HG03575 (cell line): ENCODE results near the gene S100A10.

Source experiments
- ATAC-seq: cut with Tn5 transposase; IDR thresholded peaks from one replicate; pipeline ENCODE4 v1.9.1; 2021; ENCODE audit not compliant: unreplicated experiment, insufficient number of reproducible peaks, low FRiP score; ENCODE audit errors: extremely low read depth

Gene S100A10

DNA sequence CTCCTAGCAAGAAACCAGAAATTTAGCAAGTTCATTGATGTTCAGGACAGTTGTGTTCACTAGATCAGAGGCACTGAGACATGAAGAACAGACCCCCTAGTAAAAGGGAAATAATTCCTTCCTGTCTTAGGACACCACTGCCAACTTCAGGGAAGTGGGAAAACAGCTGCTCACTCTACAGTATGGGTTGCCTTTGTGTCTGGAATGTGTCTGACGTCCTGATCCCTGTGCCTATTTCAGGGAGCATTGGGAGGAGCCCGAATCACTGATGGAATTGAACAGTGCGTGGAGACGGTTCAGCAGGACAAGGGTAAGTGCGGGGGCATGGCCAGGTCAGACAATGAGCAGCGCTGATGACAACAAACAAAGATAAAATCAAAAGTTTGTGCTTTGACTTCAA lies 22.1 kb upstream of the S100A10 start:
- no peak for ATAC-seq

DNA sequence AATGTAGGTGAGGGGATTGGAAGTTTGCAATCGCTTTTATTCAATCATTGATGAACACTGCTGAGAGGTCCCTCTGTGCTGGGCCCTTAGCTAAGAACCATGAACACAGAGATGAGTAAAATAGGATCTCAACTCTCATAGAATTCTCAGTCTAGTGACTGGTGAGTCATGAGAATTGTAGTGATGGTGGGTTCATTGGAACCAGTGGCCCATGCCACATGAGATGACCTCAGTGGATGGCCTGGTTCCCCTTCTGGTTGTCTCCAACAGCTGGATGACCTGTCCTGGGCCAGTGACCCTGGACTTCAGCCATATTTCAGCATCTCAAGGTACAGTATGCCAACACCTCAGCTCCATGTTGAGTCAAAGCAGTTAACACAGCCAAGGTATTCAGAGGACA lies 21.3 kb upstream of the S100A10 start:
- no peak for ATAC-seq

DNA sequence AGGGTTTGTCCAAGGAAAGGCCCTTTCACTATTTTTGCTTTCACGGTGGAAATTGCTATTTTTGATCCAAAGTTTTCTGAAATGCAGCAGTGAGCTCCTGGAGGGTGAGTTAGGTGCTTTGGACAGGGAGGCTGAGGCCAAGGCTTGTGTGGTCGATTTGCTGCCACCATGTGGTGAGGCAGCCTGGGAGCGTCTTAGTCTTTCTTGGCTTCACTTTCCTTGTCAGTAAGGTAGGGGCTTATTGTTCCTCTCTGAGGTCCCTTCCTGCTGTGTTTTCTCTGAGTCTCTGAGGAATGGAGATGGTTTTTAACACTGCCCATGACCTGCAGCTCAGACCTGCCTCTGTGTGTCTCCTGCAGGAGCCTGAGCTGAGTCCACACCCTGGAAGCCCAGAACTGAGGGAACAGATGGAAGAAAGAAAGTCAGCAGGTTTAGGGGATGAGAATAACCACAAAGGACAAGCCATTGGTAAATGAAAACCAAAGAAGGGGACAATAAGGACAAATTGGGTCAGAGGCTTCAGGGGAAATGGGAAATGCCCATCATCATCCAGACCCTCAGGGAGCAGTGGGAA lies 20.1 kb upstream of the S100A10 start:
- ATAC-seq = no peak

DNA sequence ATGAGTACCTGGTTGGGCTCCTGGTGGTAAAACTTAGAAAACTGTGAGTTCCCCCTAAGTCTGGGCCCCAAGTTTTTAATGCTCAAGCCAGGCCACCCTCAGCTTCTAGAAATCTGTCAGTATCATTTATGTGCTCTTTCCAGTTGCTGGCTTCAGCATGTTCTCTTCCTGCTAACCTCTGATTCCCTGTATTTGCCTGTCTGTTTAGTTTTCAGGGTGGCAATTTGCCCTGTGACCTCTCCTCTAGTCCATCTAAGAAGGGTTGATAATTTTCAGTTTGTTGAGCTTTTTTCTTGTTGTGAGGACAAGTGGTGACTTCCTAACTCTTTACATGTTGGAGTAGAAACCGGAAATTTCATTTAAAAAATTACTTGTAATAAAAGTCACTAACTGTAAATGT lies 16.0 kb upstream of the S100A10 start:
- ATAC-seq = no peak

DNA sequence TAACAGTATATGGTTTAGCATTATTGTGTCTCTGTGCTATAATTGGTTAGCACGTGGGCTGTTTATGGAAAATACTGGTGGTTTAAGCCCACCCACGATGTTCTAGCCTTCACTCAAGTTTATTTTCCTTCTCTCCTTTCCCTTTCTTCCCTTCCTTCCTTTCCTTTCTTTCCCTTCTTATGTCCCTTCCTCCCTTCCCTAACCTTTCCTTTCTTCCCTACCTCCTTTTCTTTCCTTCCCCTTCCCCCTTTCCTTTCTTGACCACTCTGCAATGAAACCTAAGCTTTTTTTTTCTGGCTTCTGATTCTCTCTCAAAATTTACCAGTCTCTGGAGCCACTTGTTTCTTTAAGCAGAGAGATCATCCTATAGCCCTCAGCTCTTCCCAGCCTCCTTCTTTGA lies 13.4 kb upstream of the S100A10 start:
- no peak for ATAC-seq

DNA sequence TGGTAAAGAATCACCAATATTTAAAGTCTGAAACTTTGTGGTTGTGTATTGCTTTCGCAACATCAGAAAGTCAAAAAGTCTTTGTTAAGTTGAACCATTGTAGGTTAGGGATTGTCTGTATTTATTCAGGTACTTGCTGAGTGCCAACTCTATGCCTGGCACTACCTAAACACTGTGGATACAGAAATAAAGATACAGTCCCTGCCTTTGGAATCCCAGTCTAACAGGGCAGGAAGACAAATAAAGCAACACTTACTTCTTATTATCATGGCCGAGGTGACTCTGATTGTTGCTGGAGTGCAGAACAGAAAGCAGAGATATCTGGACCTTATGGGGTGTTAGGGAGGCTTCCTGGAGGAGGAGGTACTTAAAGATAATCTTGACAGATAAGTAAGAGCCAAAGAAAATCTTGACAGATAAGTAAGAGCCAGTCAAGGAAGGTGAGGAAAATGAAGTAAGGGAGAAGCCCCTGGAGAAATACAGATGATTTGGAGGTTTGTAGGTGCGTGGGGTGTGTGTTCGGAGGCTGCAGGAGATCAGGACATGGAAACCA lies 11.8 kb upstream of the S100A10 start:
- no peak for ATAC-seq

DNA sequence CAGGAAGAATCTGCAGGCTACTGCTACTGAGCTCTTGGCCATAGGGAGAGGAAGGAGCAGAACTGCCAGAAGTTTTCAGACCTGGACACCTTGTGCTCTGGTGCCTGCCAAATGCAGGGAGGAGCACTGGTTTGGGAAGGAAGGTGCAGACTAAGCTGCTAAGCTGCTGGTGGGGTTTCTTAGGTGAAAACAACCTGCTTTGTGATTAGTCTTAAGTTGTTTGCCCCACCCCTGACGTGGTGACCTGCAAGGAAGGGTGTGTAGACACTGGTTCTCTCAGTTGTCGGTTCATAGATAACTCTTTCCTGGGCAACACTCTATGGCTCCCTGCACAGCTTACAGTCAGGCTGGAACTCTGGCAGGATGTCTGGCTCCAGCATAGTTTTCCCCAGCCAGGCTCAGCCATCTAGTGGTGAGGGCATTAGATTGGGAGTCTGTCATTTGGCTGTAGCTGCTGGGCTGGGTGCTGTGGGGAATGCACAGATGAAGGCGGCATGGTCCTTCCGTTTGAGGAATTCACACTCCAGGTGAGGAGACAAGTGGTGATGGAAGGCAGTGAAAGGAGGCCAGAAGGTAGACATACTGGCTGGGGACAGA lies 10.3 kb upstream of the S100A10 start:
- ATAC-seq = no peak

DNA sequence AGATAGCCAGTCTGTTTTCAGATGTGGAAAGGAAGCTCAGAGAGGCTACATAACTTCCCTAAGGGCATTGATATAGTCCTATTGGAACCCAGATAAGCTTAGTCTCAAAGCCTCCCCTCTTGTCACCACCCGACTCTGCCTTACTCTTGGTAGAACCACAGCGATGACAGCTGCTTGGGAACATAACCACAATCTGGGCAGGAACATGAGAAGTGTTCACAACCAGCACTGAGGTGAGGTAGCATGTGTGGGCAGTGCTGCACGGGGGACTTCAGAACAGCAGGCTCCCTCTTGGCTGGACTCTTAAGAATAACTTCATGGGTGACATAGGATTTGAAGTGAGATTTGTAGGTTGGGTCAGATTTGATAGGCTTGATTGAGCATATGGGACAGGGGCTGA lies 9.3 kb upstream of the S100A10 start:
- ATAC-seq = no peak

DNA sequence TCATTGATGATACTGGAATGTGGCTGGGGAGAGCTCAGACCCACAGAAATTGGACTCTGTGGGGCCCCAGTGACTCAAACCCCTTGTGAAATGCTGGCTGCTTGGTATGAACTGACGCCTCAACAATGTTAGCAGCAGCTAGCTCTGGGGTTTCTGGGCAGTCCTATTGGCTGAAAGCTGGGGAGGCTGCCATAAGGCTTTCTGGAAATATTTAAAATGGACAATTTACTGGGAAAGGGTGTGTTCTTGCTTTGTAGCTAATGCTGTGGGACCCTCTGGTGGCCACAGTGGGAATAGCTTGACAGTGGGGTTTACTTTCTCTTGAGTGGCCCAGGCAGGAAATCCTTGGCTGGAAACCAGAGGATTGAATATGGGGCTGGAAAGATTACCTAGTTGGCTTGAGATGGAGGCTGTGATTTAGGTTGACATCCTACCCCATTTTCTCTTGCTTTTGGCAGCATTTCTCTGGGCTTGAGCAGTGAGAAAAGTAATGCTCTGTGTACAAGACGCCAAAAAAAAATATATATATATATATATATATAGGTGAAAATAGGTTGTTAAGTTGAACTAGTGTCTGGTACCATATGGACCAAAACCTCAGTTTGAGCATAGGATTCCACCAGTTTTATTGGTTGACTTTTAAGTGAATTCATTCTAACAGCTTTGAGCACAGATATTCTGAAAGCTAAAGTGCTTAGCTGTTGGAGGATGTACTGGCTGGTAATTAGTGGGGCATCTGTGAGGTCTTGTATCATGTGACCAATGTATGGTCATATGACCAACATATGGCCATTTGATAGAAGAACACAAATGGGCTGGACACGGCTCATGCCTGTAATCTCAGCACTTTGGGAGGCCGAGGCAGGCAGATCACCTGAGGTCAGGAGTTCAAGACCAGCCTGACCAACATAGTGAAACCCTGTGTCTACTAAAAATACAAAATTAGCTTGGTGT lies 8.2 kb upstream of the S100A10 start:
- no peak for ATAC-seq

DNA sequence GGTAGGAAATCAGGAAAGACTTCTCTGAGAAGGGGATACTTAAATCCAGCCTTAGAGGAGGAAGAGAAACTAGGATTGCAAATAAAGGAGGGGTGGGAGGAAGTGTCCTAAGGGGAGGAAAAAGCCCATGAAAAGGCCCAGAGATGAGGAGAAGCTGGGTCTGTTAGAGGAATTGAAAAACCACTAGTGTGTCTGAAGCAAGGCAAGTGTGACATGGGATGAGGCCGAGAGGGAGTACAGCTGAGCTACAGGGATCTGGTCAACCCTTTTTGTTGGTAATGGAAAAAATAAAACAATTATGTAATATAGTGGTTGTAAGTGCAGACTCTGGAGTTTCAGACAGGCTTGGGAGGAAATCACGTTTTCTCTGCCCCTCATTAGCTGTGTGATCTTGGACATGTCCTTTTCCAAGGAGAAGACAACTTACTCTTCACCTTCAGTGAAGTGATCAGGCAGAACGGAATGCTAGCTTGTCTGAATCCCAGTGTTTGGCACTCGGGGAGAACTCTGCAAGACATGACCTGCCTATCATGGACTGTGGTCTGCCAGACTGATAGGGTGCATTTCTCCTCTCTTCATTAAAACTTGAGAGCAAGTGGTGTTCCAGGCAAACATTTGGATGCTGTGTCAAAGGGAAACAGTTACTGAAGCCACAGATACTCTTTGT lies 7.4 kb upstream of the S100A10 start:
- no peak for ATAC-seq

DNA sequence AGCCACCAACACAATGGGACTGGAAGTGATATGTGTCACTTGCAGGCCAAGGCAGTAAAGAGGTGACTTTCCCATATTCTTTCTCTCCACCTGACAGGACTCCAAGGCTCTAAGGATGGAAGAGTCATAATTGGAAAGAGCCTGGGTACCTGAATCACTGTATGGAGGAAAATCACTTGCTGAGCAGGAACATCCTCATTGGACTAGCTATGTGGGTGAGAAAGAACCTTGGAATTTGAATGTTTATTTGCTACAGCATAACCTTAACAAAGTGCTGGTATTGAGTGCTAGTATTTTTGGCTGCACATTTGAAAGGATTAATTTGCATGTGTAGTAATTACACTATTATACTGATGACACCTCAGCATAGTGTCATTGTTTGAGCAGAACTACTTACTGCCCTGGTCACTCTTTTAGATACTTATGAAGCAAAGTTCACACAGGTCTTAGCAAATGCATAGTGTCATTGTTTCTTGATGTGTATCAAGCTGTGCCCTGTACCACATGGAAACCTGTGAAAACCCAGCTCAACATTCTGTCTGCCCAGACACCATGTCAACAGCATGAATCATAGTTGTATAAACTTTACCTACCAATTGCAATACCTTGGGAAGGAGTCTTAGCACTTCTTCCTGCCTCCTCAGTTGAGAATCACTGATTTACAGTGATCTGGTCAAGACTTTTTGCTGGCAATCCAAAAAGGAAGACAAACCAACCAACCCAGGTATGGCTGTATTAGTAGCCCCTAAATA lies 5.1 kb upstream of the S100A10 start:
- no peak for ATAC-seq

DNA sequence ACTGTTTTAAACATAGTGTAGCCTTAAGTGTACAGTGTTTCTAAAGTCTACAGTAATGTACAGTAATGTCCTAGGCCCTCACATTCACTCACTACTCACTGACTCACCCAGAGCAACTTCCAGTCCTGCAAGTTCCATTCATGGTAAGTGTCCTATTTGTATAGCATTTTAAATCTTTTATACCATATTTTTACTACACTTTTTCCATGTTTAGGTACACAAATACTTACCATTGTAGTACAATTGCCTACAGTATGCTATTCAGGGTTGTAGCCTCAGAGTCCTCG lies 3.6 kb upstream of the S100A10 start:
- no peak for ATAC-seq

DNA sequence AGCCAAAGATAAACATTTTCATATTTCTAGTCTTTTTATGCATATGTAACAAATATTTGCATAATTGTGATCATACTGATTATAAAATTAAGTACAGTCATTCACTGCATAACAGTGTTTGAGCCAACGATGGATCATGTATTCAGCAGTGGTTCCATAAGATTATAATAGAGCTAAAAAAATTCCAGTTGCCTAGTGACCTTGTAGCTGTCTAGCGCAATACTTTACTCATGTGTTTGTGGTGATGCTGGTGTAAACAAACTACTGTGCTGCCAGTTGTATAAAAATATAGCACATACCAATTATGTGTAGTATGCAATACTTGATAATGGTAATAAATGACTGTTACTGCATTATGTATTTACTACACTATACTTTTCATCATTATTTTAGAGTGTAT lies 2.1 kb upstream of the S100A10 start:
- no peak for ATAC-seq

DNA sequence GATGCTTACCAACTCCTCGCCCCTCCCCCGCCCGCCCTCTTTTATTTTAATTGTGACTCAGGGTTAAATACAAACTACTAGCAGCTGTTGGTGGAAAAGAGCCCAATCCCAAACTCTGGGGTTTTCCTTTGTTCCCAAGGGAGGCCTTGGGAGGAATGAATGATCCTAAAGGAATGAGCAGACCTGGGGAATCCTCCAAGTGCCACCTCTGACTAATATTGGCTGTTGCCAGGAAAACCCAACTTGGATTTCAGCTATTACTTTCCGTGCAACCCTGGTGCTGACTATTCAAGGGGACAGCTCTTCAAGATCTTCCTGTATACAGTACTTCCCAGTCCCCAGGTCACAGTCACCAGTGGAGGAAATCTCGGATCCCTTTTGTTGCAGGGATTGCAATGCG lies 1.3 kb upstream of the S100A10 start:
- ATAC-seq = no peak

DNA sequence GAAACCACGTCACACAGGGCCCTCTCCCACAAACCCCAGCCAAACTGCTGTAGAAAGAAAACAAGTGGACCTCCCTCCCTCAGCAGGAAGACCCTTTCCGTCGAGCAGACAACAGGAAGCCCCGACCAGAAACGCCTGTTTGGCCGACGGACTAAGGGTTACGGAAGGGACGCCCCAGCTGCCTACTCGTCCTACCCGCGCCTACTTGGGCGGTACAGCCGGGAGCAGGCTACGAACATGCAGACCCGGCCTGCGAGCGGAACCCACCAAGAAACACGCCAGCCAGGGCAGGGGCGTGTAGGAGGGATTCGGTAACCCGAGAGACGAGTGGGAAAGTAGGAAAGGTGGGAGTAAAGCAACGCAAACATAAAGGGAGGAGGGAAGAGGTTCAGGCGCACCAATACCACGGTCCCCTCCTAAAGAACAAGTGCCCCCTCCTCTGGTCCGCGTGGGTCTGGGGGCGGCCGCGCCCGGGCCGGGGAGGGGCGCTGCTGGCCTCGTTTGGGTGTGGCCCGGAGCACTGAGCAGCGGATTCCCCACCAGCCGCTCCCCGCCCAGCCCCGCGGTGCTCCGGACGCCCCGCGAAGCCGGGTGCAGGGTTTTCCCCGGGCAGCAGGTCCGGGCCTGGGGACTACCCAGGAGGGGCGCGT lies 450 bp downstream of the S100A10 start:
- no peak for ATAC-seq

DNA sequence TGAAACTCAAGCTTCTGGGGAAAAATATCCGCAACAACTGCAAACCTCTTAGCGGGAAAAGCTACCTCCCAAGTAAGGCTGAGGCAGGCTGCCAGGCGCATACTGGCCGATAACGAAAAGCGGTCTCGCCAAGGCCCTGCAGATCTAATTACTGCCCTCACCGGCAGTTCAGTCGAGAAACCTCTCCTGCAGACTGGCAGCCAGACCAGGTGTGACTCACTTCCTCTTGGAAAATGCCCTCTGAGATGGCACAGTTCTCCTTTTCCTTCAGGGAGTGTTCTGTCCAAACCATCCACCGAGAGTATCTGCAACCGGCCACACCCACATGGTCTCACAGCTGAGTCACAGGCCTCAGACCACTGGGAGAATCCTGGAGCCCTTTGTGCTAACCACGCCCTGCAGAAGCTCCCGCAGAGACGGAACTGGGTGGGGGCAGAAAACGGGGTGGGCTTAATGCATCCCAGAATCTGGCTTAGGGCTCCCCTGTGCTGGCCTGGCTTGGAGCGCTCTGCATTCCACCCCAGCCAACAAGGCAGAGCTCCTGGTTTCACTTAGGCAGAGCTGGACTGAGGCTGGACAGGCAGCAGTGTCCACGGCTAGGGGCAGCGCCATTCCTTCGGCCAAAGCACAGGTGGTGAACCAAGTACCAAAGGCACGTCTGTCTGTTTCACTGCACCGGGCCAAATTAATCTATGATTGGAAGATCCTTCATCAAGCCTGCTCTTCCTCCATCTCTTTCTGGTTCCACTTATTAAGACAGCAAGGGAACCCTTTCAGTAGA lies 1.2 kb downstream of the S100A10 start:
- ATAC-seq = no peak

DNA sequence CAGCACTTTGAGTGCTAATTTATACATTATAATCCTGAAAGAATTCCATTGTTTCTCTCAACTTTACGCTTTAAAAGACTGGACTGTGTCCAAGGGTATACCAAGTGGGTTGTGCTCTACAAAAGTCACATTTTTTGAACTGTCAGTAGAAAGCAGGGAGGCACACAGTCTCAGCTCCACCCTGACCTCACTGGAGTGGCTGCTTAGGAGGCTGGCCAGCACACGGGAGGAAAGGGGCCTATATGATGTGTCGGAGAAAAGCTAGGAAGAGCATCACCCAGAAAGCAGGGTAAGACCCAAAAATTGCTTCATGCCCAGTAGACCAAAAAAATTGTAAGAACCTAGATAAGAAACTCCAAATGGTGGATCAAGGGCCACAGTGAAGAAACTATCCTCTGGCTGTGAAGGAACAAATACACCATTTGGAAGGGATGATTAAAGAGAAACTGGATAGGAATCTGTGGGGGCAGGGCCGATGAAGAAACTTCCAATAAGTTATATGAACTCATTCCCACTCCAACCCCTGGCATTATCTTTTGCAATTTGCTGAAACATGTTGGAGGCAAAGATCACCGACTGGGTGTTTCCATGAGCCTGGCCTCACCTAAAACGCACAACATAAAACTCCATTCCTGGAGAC lies 1.9 kb downstream of the S100A10 start:
- ATAC-seq = no peak

DNA sequence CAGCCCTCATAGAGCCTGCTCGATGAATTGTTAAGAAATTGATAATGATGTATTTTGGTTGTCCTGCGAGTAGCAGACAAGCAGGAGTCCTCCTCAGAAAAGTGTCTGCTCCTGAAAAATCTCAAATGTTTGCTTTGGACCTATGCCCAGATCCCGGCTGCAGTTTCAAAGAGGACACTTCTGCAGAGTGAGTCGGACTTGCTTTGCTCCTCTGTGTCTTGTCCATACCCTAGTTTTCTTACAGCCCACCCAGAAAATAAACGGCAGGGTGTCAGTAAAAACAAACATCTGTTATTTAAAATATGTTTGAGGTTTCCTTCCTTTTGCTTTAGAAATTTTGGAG lies 2.8 kb downstream of the S100A10 start:
- ATAC-seq = no peak
